ENCODE data around the gene STK38L. TPM values are rescaled to one million over a fixed set of nuclear protein-coding genes. Genes with fewer than 3 reads are reported as not detected.

The STK38L gene
- total RNA-seq, 2 donors from 2014 or later = 33.2 to 78.3 TPM

- no peaks in the 10 kb centered on the region for H3K36me3 ChIP-seq (ENCODE audit: control insufficient read depth, insufficient read depth, low read length)
- no peak overlapping the region for H3K27ac ChIP-seq (ENCODE audit: low read depth, low read length)
- H3K9ac ChIP-seq (ENCODE audit: extremely low read depth, low read length, poor library complexity, severe bottlenecking) = no peak overlapping the region
- Mint-ChIP-seq H3K36me3 (ENCODE audit: low read depth) (no peaks in the 10 kb centered on the region), H3K4me3 (no peak overlapping the region), H3K27me3 (ENCODE audit: insufficient read depth) (no peaks in the 10 kb centered on the region), H3K27ac (no peak overlapping the region), H3K4me1 (peaks cover 34% of the 10 kb centered on the region), H3K9me3 (no peaks in the 10 kb centered on the region)
- H3K4me3 ChIP-seq (ENCODE audit: low read length) = no peak overlapping the region
- DNase-seq = no peak
- H3K27me3 ChIP-seq (ENCODE audit: control insufficient read depth, insufficient read depth, low read length, poor library complexity, severe bottlenecking) = no peaks in the 10 kb centered on the region
- whole genome bisulfite sequencing, 2 experiments (ENCODE audit: insufficient coverage in 1 of 2, insufficient read length in 1 of 2) = 36 to 38% methylated on average over 1 of the region's 1 CpG
- H3K4me1 ChIP-seq (ENCODE audit: control insufficient read depth, insufficient read depth, low read length) = peaks cover 18% of the 10 kb centered on the region
- no peaks in the 10 kb centered on the region for H3K9me3 ChIP-seq (ENCODE audit: control insufficient read depth, low read length)
- TF ChIP-seq CTCF (conservative IDR thresholded peaks at IDR 0.05) = no peak
Observed at GRCh38 chr12:27291862-27292261, 47.8 kb downstream of the STK38L start.

GRCh38 chr12:27292718-27293117, 48.6 kb downstream of the STK38L start:
- Histone ChIP-seq H3K9ac (ENCODE audit: extremely low read depth, low read length, poor library complexity, severe bottlenecking) (no peak overlapping the region), H3K36me3 (ENCODE audit: control insufficient read depth, insufficient read depth, low read length) (peaks cover 5% of the 10 kb centered on the region), H3K4me3 (ENCODE audit: low read length) (no peak overlapping the region), H3K4me1 (ENCODE audit: control insufficient read depth, insufficient read depth, low read length) (peaks cover 18% of the 10 kb centered on the region), H3K27ac (ENCODE audit: low read depth, low read length) (no peak overlapping the region), H3K27me3 (ENCODE audit: control insufficient read depth, insufficient read depth, low read length, poor library complexity, severe bottlenecking) (no peaks in the 10 kb centered on the region), H3K9me3 (ENCODE audit: control insufficient read depth, low read length) (peaks cover under 1% of the 10 kb centered on the region)
- peaks cover 34% of the 10 kb centered on the region for H3K4me1 Mint-ChIP-seq
- H3K27me3 Mint-ChIP-seq (ENCODE audit: insufficient read depth) = no peaks in the 10 kb centered on the region
- H3K4me3 Mint-ChIP-seq = no peak overlapping the region
- no peak for TF ChIP-seq CTCF (conservative IDR thresholded peaks at IDR 0.05)
- no peaks in the 10 kb centered on the region for H3K9me3 Mint-ChIP-seq
- WGBS, 2 experiments (ENCODE audit: insufficient coverage in 1 of 2, insufficient read length in 1 of 2) = 96 to 100% methylated on average over 1 to 2 of the region's 2 CpGs
- no peak for DNase-seq
- H3K36me3 Mint-ChIP-seq (ENCODE audit: low read depth) = peaks cover 3% of the 10 kb centered on the region
- peak overlapping the region; percentile 33 for H3K27ac Mint-ChIP-seq

GRCh38 chr12:27293463-27293862, 49.4 kb downstream of the STK38L start:
- WGBS, 2 experiments (ENCODE audit: insufficient coverage in 1 of 2, insufficient read length in 1 of 2) = 97% methylated on average over 3 of the region's 3 CpGs; no CpG with 5 or more reads in 1 of the 2 experiments
- Mint-ChIP-seq H3K4me1 (peaks cover 34% of the 10 kb centered on the region), H3K36me3 (ENCODE audit: low read depth) (peaks cover 10% of the 10 kb centered on the region), H3K9me3 (peaks cover 2% of the 10 kb centered on the region), H3K4me3 (no peak overlapping the region), H3K27me3 (ENCODE audit: insufficient read depth) (no peaks in the 10 kb centered on the region), H3K27ac (peak overlapping the region; percentile 33)
- no peak overlapping the region for H3K4me3 ChIP-seq (ENCODE audit: low read length)
- H3K36me3 ChIP-seq (ENCODE audit: control insufficient read depth, insufficient read depth, low read length) = peaks cover 13% of the 10 kb centered on the region
- no peak for TF ChIP-seq CTCF (conservative IDR thresholded peaks at IDR 0.05)
- no peak overlapping the region for H3K9ac ChIP-seq (ENCODE audit: extremely low read depth, low read length, poor library complexity, severe bottlenecking)
- DNase-seq = no peak
- H3K27me3 ChIP-seq (ENCODE audit: control insufficient read depth, insufficient read depth, low read length, poor library complexity, severe bottlenecking) = no peaks in the 10 kb centered on the region
- H3K4me1 ChIP-seq (ENCODE audit: control insufficient read depth, insufficient read depth, low read length) = peaks cover 18% of the 10 kb centered on the region
- H3K27ac ChIP-seq (ENCODE audit: low read depth, low read length) = no peak overlapping the region
- peaks cover 8% of the 10 kb centered on the region for H3K9me3 ChIP-seq (ENCODE audit: control insufficient read depth, low read length)

Measured in endodermal cell (in vitro differentiated cells).